HepG2 (cell line): ENCODE data around the gene SSR2. TPM values are rescaled to one million over a fixed set of nuclear protein-coding genes. Genes with fewer than 3 reads are reported as not detected.

Experiments used
- ETV5 ChIP-seq: IDR thresholded peaks from 2 replicates; pipeline ENCODE4 v1.6.1; 2018; ENCODE audit warnings: missing biosample characterization, missing genetic modification reagents, inconsistent platforms, borderline replicate concordance
- EZH2 ChIP-seq: conservative IDR thresholded peaks from 2 replicates; pipeline ENCODE4 v1.6.1; 2012; ENCODE audit warnings: mild to moderate bottlenecking, low read depth, low read length, moderate library complexity
- GPN1 ChIP-seq: sonication (generic); formaldehyde crosslinking; IDR thresholded peaks from 2 replicates; pipeline ENCODE4 v1.5.1; 2020; ENCODE audit warnings: missing genetic modification reagents, borderline replicate concordance
- HMGXB4 ChIP-seq, 2 experiments: sonication (generic) in 1 of 2; formaldehyde crosslinking in 1 of 2; IDR thresholded peaks; 2 replicates each; pipeline versions ENCODE4 v1.4.0 to v1.6.1; 2018 to 2020; ENCODE audit warnings: missing genetic modification reagents in 2 of 2, borderline replicate concordance in 1 of 2, low read depth in 1 of 2, mild to moderate bottlenecking in 1 of 2, missing biosample characterization in 1 of 2
- KAT8 ChIP-seq: IDR thresholded peaks from 2 replicates; pipeline ENCODE4 v1.6.1; 2016; ENCODE audit warnings: missing genetic modification reagents, missing compliant biosample characterization
- KDM2A ChIP-seq: sonication (generic); formaldehyde crosslinking; IDR thresholded peaks from 2 replicates; pipeline ENCODE4 v1.4.0; 2020; ENCODE audit warnings: low read depth, missing genetic modification reagents, borderline replicate concordance
- MYC ChIP-seq: sonication (generic); formaldehyde crosslinking; IDR thresholded peaks from 2 replicates; pipeline ENCODE4 v1.9.0; 2021; ENCODE audit warnings: missing genetic modification reagents, borderline replicate concordance
- SAP130 ChIP-seq: IDR thresholded peaks from 2 replicates; pipeline ENCODE4 v1.6.1; 2016; ENCODE audit warnings: low read depth
- SRF ChIP-seq: IDR thresholded peaks from 2 replicates; pipeline ENCODE4 v1.6.1; 2011; ENCODE audit warnings: mild to moderate bottlenecking, low read depth, low read length, moderate library complexity
- XBP1 ChIP-seq: sonication (generic); formaldehyde crosslinking; IDR thresholded peaks from 2 replicates; pipeline ENCODE4 v1.5.0; 2020; ENCODE audit warnings: missing genetic modification reagents
- ZBTB2 ChIP-seq: sonication (generic); formaldehyde crosslinking; IDR thresholded peaks from 2 replicates; pipeline ENCODE4 v1.8.0; 2022; ENCODE audit warnings: low read depth, missing genetic modification reagents
- ZKSCAN5 ChIP-seq: sonication (generic); formaldehyde crosslinking; IDR thresholded peaks from 2 replicates; pipeline ENCODE4 v1.5.1; 2020; ENCODE audit warnings: mild to moderate bottlenecking, missing genetic modification reagents
- ZNF205 ChIP-seq: IDR thresholded peaks from 2 replicates; pipeline ENCODE4 v1.6.1; 2018; ENCODE audit warnings: missing biosample characterization, missing genetic modification reagents
- ZNF687 ChIP-seq: sonication (generic); formaldehyde crosslinking; IDR thresholded peaks from 2 replicates; pipeline ENCODE4 v1.5.1; 2020; ENCODE audit warnings: mild to moderate bottlenecking, missing genetic modification reagents, moderate library complexity
- ZNF878 ChIP-seq: sonication (generic); formaldehyde crosslinking; IDR thresholded peaks from 2 replicates; pipeline ENCODE4 v1.8.1; 2023; ENCODE audit warnings: mild to moderate bottlenecking, missing genetic modification reagents, moderate library complexity
- polyA plus RNA-seq, 8 experiments: library from polyadenylated mRNA; depleted of rRNA in 3 of 8; stranded (reverse) in 7 of 8; unstranded in 1 of 8; fragments of >200 nt; fragmentation: Illumina TruSeq in 4 of 8; extraction: Trizol in 4 of 8; gene quantifications; 2 replicates each; pipeline versions ENCODE4 v1.2.1 to v1.2.3, GENCODE V29; 2011 to 2016; ENCODE audit warnings: low read depth in 4 of 8, missing spikeins in 1 of 8, mixed read lengths in 1 of 8; ENCODE audit not compliant: insufficient read depth in 1 of 8
- total RNA-seq, 5 experiments: library from RNA; depleted of rRNA; stranded (reverse); fragments of >200 nt; fragmentation: Illumina TruSeq; extraction: Trizol; gene quantifications; 2 replicates each; pipeline ENCODE4 v1.2.3, GENCODE V29; 2016; ENCODE audit warnings: low read depth in 1 of 5

The SSR2 gene
- total and polyA plus RNA-seq, 2 of the 13 experiments (the other 11 are each of a cell fraction or from before 2014, with no cell fraction given), result 284 to 461 TPM

- TF ChIP-seq HMGXB4 (CRISPR knock-in tag; IDR thresholded peaks at IDR 0.05; ENCODE audit: borderline replicate concordance in 1 of 2, low read depth in 1 of 2) (peak; percentile 80 to 85), ZKSCAN5 (no peak), SRF (0 out of 2 replicates have a peak, but pooled peaks have one; percentile 16), GPN1 (no peak), ZBTB2 (CRISPR knock-in tag) (no peak), MYC (peak; percentile 47; the same call in 1 of the 2 replicates), ZNF878 (CRISPR knock-in tag) (no peak), XBP1 (CRISPR knock-in tag) (no peak), KAT8 (CRISPR knock-in tag) (peak; percentile 37; the same call in 1 of the 2 replicates), ETV5 (CRISPR knock-in tag) (no peak), ZNF205 (CRISPR knock-in tag) (peak; percentile 42; the same call in 1 of the 2 replicates), SAP130 (CRISPR knock-in tag) (peak; percentile 55; the same call in 1 of the 2 replicates), ZNF687 (CRISPR knock-in tag) (peak; percentile 54), KDM2A (CRISPR knock-in tag) (peak; percentile 69; the same call in 1 of the 2 replicates), EZH2 (no peak)
These were observed 5.1 kb upstream of the SSR2 start (continued) for GRCh38 chr1:156025876-156026275.
